Measurements from ENCODE around the gene MRPL37. TPM values are rescaled to one million over a fixed set of nuclear protein-coding genes. Genes with fewer than 3 reads are reported as not detected.
A peak's percentile ranks its signal among the peaks of the same experiment; 100 is the strongest.

Gene MRPL37
- polyA plus RNA-seq, 2 of the 4 experiments (the other 2 are of a cell fraction): 16.2 to 68.9 TPM

- TF ChIP-seq, protein P1, sequence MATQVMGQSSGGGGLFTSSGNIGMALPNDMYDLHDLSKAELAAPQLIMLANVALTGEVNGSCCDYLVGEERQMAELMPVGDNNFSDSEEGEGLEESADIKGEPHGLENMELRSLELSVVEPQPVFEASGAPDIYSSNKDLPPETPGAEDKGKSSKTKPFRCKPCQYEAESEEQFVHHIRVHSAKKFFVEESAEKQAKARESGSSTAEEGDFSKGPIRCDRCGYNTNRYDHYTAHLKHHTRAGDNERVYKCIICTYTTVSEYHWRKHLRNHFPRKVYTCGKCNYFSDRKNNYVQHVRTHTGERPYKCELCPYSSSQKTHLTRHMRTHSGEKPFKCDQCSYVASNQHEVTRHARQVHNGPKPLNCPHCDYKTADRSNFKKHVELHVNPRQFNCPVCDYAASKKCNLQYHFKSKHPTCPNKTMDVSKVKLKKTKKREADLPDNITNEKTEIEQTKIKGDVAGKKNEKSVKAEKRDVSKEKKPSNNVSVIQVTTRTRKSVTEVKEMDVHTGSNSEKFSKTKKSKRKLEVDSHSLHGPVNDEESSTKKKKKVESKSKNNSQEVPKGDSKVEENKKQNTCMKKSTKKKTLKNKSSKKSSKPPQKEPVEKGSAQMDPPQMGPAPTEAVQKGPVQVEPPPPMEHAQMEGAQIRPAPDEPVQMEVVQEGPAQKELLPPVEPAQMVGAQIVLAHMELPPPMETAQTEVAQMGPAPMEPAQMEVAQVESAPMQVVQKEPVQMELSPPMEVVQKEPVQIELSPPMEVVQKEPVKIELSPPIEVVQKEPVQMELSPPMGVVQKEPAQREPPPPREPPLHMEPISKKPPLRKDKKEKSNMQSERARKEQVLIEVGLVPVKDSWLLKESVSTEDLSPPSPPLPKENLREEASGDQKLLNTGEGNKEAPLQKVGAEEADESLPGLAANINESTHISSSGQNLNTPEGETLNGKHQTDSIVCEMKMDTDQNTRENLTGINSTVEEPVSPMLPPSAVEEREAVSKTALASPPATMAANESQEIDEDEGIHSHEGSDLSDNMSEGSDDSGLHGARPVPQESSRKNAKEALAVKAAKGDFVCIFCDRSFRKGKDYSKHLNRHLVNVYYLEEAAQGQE (IDR thresholded peaks at IDR 0.05): no peak
- TF ChIP-seq POLR2AphosphoS2 (conservative IDR thresholded peaks at IDR 0.05; ENCODE audit: low read length) (no peak), RNF2 (IDR thresholded peaks at IDR 0.05; ENCODE audit: borderline replicate concordance, low read depth) (no peak)
Measured at GRCh38 chr1:54225986-54226559, 26.1 kb downstream of the MRPL37 start (continued).

- peaks cover 22% of the 10 kb centered on the region; the same call in 1 of the 3 replicates for H3K4me1 ChIP-seq
- 33% methylated on average over 6 of the region's 8 CpGs for WGBS (ENCODE audit: missing lambda C conversion rate)
- TF ChIP-seq KDM1A (IDR thresholded peaks at IDR 0.05; ENCODE audit: low read depth) (no peak), FOSL2 (IDR thresholded peaks at IDR 0.05) (no peak), FOSL2 (CRISPR knock-in tag; IDR thresholded peaks at IDR 0.05) (peak; percentile 56; the same call in 1 of the 2 replicates)
- peak overlapping the region; percentile 27 to 82; a peak in 4 of 6 replicates for H3K27ac ChIP-seq
- peak overlapping the region; percentile 60 for H3K4me2 ChIP-seq
- ATAC-seq (peak; percentile 87 to 89), DNase-seq (ENCODE audit: low read depth in 1 of 2, low spot score in 1 of 2) (peak; percentile 31 to 49), FAIRE-seq (no peak)
- CTCF ChIA-PET: interaction anchor here (0.8 to 1.2 kb wide), 2 partner anchors 151 to 262 kb away, joined by 3 to 4 read pairs; no protein-coding TSS in a partner anchor
- no peak overlapping the region for H3K4me3 ChIP-seq
- POLR2A ChIA-PET: no interaction called here
- H3K9me3 ChIP-seq: no peaks in the 10 kb centered on the region
Measured at GRCh38 chr1:54227091-54227602, 27.2 kb downstream of the MRPL37 start.

DNA sequence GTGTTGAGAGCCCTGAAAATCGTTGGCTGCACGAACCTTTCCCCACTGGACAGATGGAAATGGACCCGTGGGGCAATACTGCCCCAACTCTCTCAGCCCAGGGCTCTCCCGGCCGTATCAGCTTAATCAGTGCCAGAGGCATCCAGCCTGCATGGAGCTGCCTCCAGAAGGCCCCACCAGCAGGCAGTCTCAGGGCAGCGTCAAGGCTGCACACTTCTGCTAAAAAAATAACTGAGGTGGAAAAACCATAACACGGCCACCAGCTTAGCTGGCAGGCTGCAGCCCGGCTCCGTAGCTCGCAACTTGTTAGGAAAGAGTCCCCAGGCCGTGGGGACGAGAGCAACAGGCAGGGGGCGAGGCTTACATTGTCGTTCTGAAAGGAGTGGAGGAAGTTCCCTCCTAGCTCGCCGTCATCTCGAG is 27.9 kb downstream of the MRPL37 start:
- Histone ChIP-seq H3K4me3 (no peak overlapping the region), H3K27ac (peak overlapping the region in 1 of 2 experiments; percentile 82; a peak in 3 of 6 replicates), H3K4me1 (peaks cover 22% of the 10 kb centered on the region; the same call in 1 of the 3 replicates), H3K4me2 (peak overlapping the region; percentile 60; the same call in 1 of the 3 replicates), H3K9me3 (no peaks in the 10 kb centered on the region)
- ChIA-PET POLR2A (no interaction called here), CTCF (interaction anchor here (1.2 to 1.5 kb wide), 2 partner anchors 14 to 261 kb away, joined by 3 to 4 read pairs; no protein-coding TSS in a partner anchor)
- WGBS (ENCODE audit: missing lambda C conversion rate): 82% methylated on average over 17 of the region's 17 CpGs
- DNase-seq (ENCODE audit: low read depth in 1 of 2, low spot score in 1 of 2) (no peak), FAIRE-seq (no peak), ATAC-seq (peak; percentile 23 to 27; a peak in 2 of 6 replicates)
- TF ChIP-seq MYC (IDR thresholded peaks at IDR 0.05; ENCODE audit: borderline replicate concordance, low read length) (no peak), ZFP36 (IDR thresholded peaks at IDR 0.05; ENCODE audit: borderline replicate concordance, partially characterized antibody) (no peak), CBX8 (IDR thresholded peaks at IDR 0.05) (no peak), JUN (IDR thresholded peaks at IDR 0.05) (no peak), FOSL2 (IDR thresholded peaks at IDR 0.05) (no peak), FOSL2 (CRISPR knock-in tag; IDR thresholded peaks at IDR 0.05) (no peak), PHF8 (IDR thresholded peaks at IDR 0.05; ENCODE audit: borderline replicate concordance, low read depth) (no peak), SREBF2 (IDR thresholded peaks at IDR 0.05) (no peak), NFE2L2 (conservative IDR thresholded peaks at IDR 0.05; ENCODE audit: low read length) (no peak), ELK1 (IDR thresholded peaks at IDR 0.05; ENCODE audit: low read depth, low read length) (no peak), ATOH8 (CRISPR knock-in tag; IDR thresholded peaks at IDR 0.05; ENCODE audit: low read depth) (no peak), RARB (CRISPR knock-in tag; IDR thresholded peaks at IDR 0.05) (no peak), JUNB (IDR thresholded peaks at IDR 0.05) (no peak), NPAS2 (CRISPR knock-in tag; IDR thresholded peaks at IDR 0.05; ENCODE audit: borderline replicate concordance) (no peak), NR3C1 (IDR thresholded peaks at IDR 0.05) (no peak), KDM5A (IDR thresholded peaks at IDR 0.05) (no peak)
- TF ChIP-seq, protein P2, sequence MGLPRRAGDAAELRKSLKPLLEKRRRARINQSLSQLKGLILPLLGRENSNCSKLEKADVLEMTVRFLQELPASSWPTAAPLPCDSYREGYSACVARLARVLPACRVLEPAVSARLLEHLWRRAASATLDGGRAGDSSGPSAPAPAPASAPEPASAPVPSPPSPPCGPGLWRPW (IDR thresholded peaks at IDR 0.05): no peak
- TF ChIP-seq, protein P3, sequence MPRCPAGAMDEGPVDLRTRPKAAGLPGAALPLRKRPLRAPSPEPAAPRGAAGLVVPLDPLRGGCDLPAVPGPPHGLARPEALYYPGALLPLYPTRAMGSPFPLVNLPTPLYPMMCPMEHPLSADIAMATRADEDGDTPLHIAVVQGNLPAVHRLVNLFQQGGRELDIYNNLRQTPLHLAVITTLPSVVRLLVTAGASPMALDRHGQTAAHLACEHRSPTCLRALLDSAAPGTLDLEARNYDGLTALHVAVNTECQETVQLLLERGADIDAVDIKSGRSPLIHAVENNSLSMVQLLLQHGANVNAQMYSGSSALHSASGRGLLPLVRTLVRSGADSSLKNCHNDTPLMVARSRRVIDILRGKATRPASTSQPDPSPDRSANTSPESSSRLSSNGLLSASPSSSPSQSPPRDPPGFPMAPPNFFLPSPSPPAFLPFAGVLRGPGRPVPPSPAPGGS (IDR thresholded peaks at IDR 0.05): no peak
